NB4 (cell line): ENCODE data around the gene TBXAS1.

Experiments
- DNase-seq: peaks from one replicate; pipeline ENCODE4 v3.0.0; 2010; ENCODE audit warnings: low read depth
- H3K4me3 ChIP-seq: one replicate; pipeline ENCODE4 v1.5.1; 2011; ENCODE audit warnings: mild to moderate bottlenecking, low read depth, low read length, moderate library complexity
- CTCF ChIP-seq: IDR thresholded peaks from one replicate; pipeline ENCODE4 v1.5.1; 2012; ENCODE audit warnings: low read depth, low read length
- MYC ChIP-seq: IDR thresholded peaks from 2 replicates; pipeline ENCODE4 v1.6.1; 2011; ENCODE audit warnings: low read depth, low read length
- POLR2A ChIP-seq: IDR thresholded peaks from 2 replicates; pipeline ENCODE4 v1.6.1; 2011; ENCODE audit warnings: mild to moderate bottlenecking; ENCODE audit not compliant: insufficient read length; ENCODE audit errors: extremely low read depth
- TF ChIP-seq, protein P1 (sequence below): IDR thresholded peaks from 2 replicates; pipeline ENCODE4 v1.6.1; 2011; ENCODE audit warnings: low read depth, low read length

The TBXAS1 gene

DNA sequence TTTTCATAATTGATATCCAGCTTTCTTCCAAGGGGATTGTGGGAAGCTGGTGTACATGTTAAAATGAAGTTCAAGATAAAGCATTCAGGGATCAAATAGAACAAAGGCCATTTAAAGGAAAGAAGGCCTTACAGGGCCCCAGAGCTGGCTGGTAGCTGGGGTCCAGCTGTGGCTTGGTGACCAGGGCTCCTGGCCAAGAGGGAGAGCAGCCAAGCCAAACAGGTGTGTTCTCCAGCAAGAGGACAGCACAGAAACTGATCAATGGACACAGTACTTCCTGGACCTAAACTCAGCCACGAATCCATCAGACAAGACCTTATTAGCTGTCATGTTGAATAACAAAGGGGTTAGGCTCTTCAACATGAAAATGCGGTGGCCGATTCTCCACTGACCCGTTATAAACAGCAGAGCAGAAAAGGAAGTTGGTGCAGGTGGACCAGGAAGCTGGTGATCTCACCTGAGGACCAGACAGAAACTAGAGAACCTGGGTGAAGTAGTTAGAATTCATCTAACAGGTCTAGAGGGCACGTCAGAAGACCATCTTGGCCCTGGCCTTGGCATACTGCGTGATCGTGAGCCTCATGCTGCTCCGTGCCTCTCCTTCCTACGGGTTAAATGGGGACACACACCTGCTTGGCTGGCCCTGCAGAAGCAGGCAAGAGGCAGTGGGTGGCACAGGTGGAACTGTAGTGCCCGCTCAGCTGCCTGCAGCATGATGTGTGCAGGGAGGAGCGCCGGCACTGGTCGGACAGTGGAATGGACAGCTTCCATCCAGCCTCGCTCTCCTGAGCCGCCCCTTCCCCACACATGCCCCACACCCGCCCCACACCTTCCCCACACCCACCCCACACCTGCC is 179.9 kb downstream of the TBXAS1 start:
- no peak for DNase-seq
- no peak overlapping the region for H3K4me3 ChIP-seq
- TF ChIP-seq MYC (no peak), CTCF (no peak), POLR2A (no peak)
- TF ChIP-seq, protein P1, sequence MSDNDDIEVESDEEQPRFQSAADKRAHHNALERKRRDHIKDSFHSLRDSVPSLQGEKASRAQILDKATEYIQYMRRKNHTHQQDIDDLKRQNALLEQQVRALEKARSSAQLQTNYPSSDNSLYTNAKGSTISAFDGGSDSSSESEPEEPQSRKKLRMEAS, result no peak

GRCh38 chr7:140009735-140010134 is 180.7 kb downstream of the TBXAS1 start:
- H3K4me3 ChIP-seq, result no peak overlapping the region
- no peak for DNase-seq
- TF ChIP-seq POLR2A (no peak), MYC (no peak), CTCF (no peak)
- TF ChIP-seq, protein P1, result no peak

- TF ChIP-seq POLR2A, result no peak
- TF ChIP-seq, protein P1, result no peak
- TF ChIP-seq MYC, result no peak
- TF ChIP-seq CTCF, result no peak
Observed at GRCh38 chr7:140010194-140010895, 181.3 kb downstream of the TBXAS1 start.

DNA sequence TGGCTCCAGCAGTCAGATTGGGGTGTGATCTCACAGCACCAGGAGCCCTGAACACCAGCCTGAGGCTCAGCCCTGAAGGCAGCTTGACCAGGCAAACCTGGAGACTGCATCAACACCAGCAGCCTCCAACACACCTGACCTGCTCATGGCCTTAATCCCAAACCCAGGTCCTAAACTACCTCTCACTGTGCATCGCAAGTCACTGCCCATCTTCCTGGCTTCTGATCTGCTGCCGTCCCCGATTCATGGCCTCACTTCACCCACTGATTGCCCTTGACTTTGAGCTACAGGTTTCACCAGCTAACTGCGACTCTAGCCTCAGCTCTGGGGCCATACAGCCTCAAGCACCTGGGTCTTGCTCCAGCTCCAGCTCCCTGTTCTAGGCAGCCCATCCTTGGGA is 184.6 kb downstream of the TBXAS1 start:
- no peak for TF ChIP-seq POLR2A
- no peak for DNase-seq
- H3K4me3 ChIP-seq, result no peak overlapping the region

More at GRCh38 chr7:140010194-140010895, 181.3 kb downstream of the TBXAS1 start:
- H3K4me3 ChIP-seq, result no peak overlapping the region
- DNase-seq, result no peak

DNA sequence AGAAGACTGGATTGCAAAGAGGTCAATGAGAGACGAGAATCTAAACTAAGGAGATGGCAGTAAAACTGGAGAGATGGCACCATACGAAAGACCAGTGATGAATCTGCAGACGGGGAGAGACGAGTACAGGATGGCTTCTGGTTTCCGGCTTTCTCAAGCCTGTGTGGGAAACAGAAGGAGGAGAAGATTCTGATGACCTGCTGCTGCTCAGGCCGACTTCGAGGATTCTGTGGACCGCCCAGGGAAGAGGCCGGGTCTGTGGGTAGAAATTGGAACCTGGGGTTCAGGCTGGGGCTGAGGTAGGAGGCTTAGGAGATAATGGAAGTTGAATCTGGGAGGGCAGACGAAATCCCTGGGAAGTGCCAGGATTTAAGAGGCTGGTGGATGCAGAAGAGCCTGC is 185.1 kb downstream of the TBXAS1 start:
- H3K4me3 ChIP-seq, result no peak overlapping the region
- no peak for DNase-seq
- TF ChIP-seq MYC, result no peak
- TF ChIP-seq, protein P1, result no peak
- TF ChIP-seq POLR2A, result no peak
- TF ChIP-seq CTCF, result no peak

DNA sequence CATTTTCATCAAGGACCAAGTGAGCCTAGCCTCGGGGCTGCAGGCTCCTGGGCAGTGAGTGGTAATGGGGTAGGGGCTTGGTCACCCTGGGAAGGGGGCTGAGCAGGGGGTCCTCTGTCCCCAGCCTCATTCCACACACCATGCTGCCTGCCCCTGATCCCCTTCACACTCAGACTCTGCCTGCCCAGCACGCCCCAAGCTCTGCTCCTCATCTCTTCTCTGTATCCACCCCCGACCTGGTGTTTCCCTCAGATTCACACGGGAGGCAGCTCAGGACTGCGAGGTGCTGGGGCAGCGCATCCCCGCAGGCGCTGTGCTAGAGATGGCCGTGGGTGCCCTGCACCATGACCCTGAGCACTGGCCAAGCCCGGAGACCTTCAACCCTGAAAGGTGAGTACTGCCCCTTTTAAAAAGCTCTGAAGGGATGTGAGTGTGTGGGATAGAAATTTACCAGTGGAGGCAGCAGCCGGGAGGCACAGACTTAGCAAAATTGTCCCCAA is 186.5 kb downstream of the TBXAS1 start:
- no peak for TF ChIP-seq CTCF
- no peak for TF ChIP-seq POLR2A
- TF ChIP-seq MYC, result no peak
- TF ChIP-seq, protein P1, result no peak
- no peak for DNase-seq

More for the DNA sequence above, 186.5 kb downstream of the TBXAS1 start:
- H3K4me3 ChIP-seq, result no peak overlapping the region
